Fibroblast of villous mesenchyme (primary cell): ENCODE data around the gene LRRC4C. TPM values are rescaled to one million over a fixed set of nuclear protein-coding genes. Genes with fewer than 3 reads are reported as not detected.

Source experiments
- DNase-seq: peaks from one replicate; pipeline ENCODE4 v3.0.0-alpha.2; 2010; ENCODE audit warnings: low read depth
- H3K4me3 ChIP-seq: 2 replicates; pipeline ENCODE4 v1.5.1; 2011; ENCODE audit warnings: low read depth, mild to moderate bottlenecking, low read length
- CTCF ChIP-seq: IDR thresholded peaks from 2 replicates; pipeline ENCODE4 v1.5.1; 2012; ENCODE audit warnings: low read depth, mild to moderate bottlenecking, low read length; ENCODE audit not compliant: insufficient read depth
- total RNA-seq: library from RNA; depleted of rRNA; stranded (reverse); fragments of >200 nt; gene quantifications from 2 replicates; pipeline ENCODE4 v1.2.3, GENCODE V29; 2012

Gene LRRC4C
- total RNA-seq, 1 donor, result under 0.01 TPM

- DNase-seq, result no peak
- no peak overlapping the region for H3K4me3 ChIP-seq
- no peak for TF ChIP-seq CTCF
Measured at GRCh38 chr11:41400819-41401382, 58.6 kb downstream of the LRRC4C start.

- no peak for TF ChIP-seq CTCF
- H3K4me3 ChIP-seq, result no peak overlapping the region
- no peak for DNase-seq
Measured at GRCh38 chr11:41400124-41400523, 59.3 kb downstream of the LRRC4C start.

GRCh38 chr11:41399323-41399722, 60.1 kb downstream of the LRRC4C start:
- H3K4me3 ChIP-seq, result no peak overlapping the region
- no peak for DNase-seq
- TF ChIP-seq CTCF, result no peak

GRCh38 chr11:41398175-41398574, 61.3 kb downstream of the LRRC4C start:
- TF ChIP-seq CTCF, result no peak
- no peak overlapping the region for H3K4me3 ChIP-seq
- no peak for DNase-seq

- no peak for DNase-seq
- no peak for TF ChIP-seq CTCF
- no peak overlapping the region for H3K4me3 ChIP-seq
Measured at GRCh38 chr11:41394521-41395195, 64.8 kb downstream of the LRRC4C start.

- TF ChIP-seq CTCF, result no peak
- no peak for DNase-seq
Measured at GRCh38 chr11:41392596-41392995, 66.9 kb downstream of the LRRC4C start.

More at GRCh38 chr11:41392596-41392995, 66.9 kb downstream of the LRRC4C start:
- no peak overlapping the region for H3K4me3 ChIP-seq
